ENCODE measurements around the gene FLYWCH2. TPM values are rescaled to one million over a fixed set of nuclear protein-coding genes. Genes with fewer than 3 reads are reported as not detected.

FLYWCH2 gene
- total and polyA plus RNA-seq, 3 experiments from 2014 or later = 24.0 to 27.2 (median 24.7) TPM

- Mint-ChIP-seq H3K9me3 (no peaks in the 10 kb centered on the region), H3K4me1 (peaks cover 9 to 16% (median 10%) of the 10 kb centered on the region in 3 donors), H3K4me3 (peak overlapping the region in 3 of 7 donors; percentile 5 to 85 (median 48)), H3K36me3 (peaks cover 0 to 7% (median 0%) of the 10 kb centered on the region in 3 donors), H3K27ac (peak overlapping the region in 1 of 8 donors; percentile 77), H3K27me3 (peaks cover 0 to 3% of the 10 kb centered on the region in 2 donors)
- Histone ChIP-seq H3K9me3 (ENCODE audit: low read length) (no peaks in the 10 kb centered on the region), H3K27ac (ENCODE audit: low read depth, low read length) (no peak overlapping the region), H3K27me3 (ENCODE audit: insufficient read depth, low read length, poor library complexity, severe bottlenecking) (no peaks in the 10 kb centered on the region), H3K4me1 (ENCODE audit: insufficient read depth, low read length) (peaks cover 7% of the 10 kb centered on the region), H3K4me3 (ENCODE audit: low read length) (no peak overlapping the region), H3K36me3 (ENCODE audit: insufficient read depth, low read length) (no peaks in the 10 kb centered on the region)
- no peak for DNase-seq
- ChIA-PET POLR2A (interaction anchor here (0.6 kb wide), 1 partner anchor 34 kb away, joined by 4 read pairs; no protein-coding TSS in a partner anchor), CTCF (interaction anchor here (1.7 to 6.7 kb wide), 4 partner anchors 11 to 48 kb away, joined by 6 to 35 read pairs (median 6); no protein-coding TSS in a partner anchor)
Observed at GRCh38 chr16:2879854-2880508, 3.0 kb upstream of the FLYWCH2 start.

GRCh38 chr16:2881783-2882649, 999 bp upstream of the FLYWCH2 start:
- Mint-ChIP-seq H3K4me3 (peak overlapping the region; percentile 85 to 96 (median 93)), H3K27ac (peak overlapping the region; percentile 87 to 99 (median 97)), H3K27me3 (no peaks in the 10 kb centered on the region), H3K9me3 (no peaks in the 10 kb centered on the region), H3K4me1 (peaks cover 11 to 21% (median 14%) of the 10 kb centered on the region in 3 donors), H3K36me3 (peaks cover 0 to 7% (median 0%) of the 10 kb centered on the region in 3 donors)
- ChIA-PET CTCF (interaction anchor here (0.7 to 6.7 kb wide), 7 partner anchors 13 to 1534 kb away, joined by 3 to 35 read pairs (median 7); partner anchors contain the start of gene FLYWCH1), POLR2A (interaction anchor here (1.0 to 2.6 kb wide), 4 partner anchors 14 to 37 kb away, joined by 5 to 33 read pairs (median 12); partner anchors contain the start of gene FLYWCH1)
- peaks cover 7% of the 10 kb centered on the region for H3K4me1 ChIP-seq (ENCODE audit: insufficient read depth, low read length)
- DNase-seq = peak in 2 of 5 donors; percentile 31 to 36
- peak overlapping the region; percentile 91 for H3K4me3 ChIP-seq (ENCODE audit: low read length)
- no peaks in the 10 kb centered on the region for H3K36me3 ChIP-seq (ENCODE audit: insufficient read depth, low read length)
- H3K27ac ChIP-seq (ENCODE audit: low read depth, low read length) = peak overlapping the region; percentile 88
- H3K9me3 ChIP-seq (ENCODE audit: low read length) = no peaks in the 10 kb centered on the region
- H3K27me3 ChIP-seq (ENCODE audit: insufficient read depth, low read length, poor library complexity, severe bottlenecking) = no peaks in the 10 kb centered on the region

- Histone ChIP-seq H3K4me1 (ENCODE audit: insufficient read depth, low read length) (peaks cover 7% of the 10 kb centered on the region), H3K36me3 (ENCODE audit: insufficient read depth, low read length) (no peaks in the 10 kb centered on the region), H3K4me3 (ENCODE audit: low read length) (peak overlapping the region; percentile 91), H3K9me3 (ENCODE audit: low read length) (no peaks in the 10 kb centered on the region), H3K27me3 (ENCODE audit: insufficient read depth, low read length, poor library complexity, severe bottlenecking) (no peaks in the 10 kb centered on the region), H3K27ac (ENCODE audit: low read depth, low read length) (peak overlapping the region; percentile 88)
- peaks cover 11 to 21% (median 14%) of the 10 kb centered on the region in 3 donors for H3K4me1 Mint-ChIP-seq
- H3K9me3 Mint-ChIP-seq = no peaks in the 10 kb centered on the region
- ChIA-PET CTCF (interaction anchor here (0.9 to 6.7 kb wide), 6 partner anchors 15 to 44 kb away, joined by 3 to 35 read pairs (median 7); partner anchors contain the start of gene FLYWCH1), POLR2A (interaction anchor here (0.6 to 2.6 kb wide), 5 partner anchors 15 to 525 kb away, joined by 4 to 33 read pairs (median 6); partner anchors contain the start of genes FLYWCH1 and PKMYT1)
- H3K27me3 Mint-ChIP-seq = no peaks in the 10 kb centered on the region
- peak overlapping the region in 7 of 8 donors; percentile 84 to 99 (median 89) for H3K27ac Mint-ChIP-seq
- H3K4me3 Mint-ChIP-seq = peak overlapping the region; percentile 82 to 96 (median 91)
- no peak for DNase-seq
- H3K36me3 Mint-ChIP-seq = peaks cover 0 to 7% (median 0%) of the 10 kb centered on the region in 3 donors
Observed at GRCh38 chr16:2883458-2883908, 468 bp downstream of the FLYWCH2 start.

GRCh38 chr16:2884041-2884451, 1.0 kb downstream of the FLYWCH2 start:
- Mint-ChIP-seq H3K36me3 (peaks cover 0 to 7% (median 0%) of the 10 kb centered on the region in 3 donors), H3K4me1 (peaks cover 11 to 21% (median 14%) of the 10 kb centered on the region in 3 donors), H3K4me3 (peak overlapping the region; percentile 81 to 96 (median 84)), H3K9me3 (no peaks in the 10 kb centered on the region), H3K27ac (peak overlapping the region; percentile 29 to 92 (median 86)), H3K27me3 (no peaks in the 10 kb centered on the region)
- DNase-seq = no peak
- POLR2A ChIA-PET = interaction anchor here (0.6 to 2.6 kb wide), 2 partner anchors 16 to 526 kb away, joined by 5 to 19 read pairs; no protein-coding TSS in a partner anchor
- Histone ChIP-seq H3K4me3 (ENCODE audit: low read length) (peak overlapping the region; percentile 91), H3K36me3 (ENCODE audit: insufficient read depth, low read length) (no peaks in the 10 kb centered on the region), H3K27ac (ENCODE audit: low read depth, low read length) (peak overlapping the region; percentile 88), H3K4me1 (ENCODE audit: insufficient read depth, low read length) (peaks cover 7% of the 10 kb centered on the region), H3K27me3 (ENCODE audit: insufficient read depth, low read length, poor library complexity, severe bottlenecking) (no peaks in the 10 kb centered on the region), H3K9me3 (ENCODE audit: low read length) (no peaks in the 10 kb centered on the region)
- CTCF ChIA-PET = interaction anchor here (2.1 to 6.7 kb wide), 3 partner anchors 15 to 28 kb away, joined by 10 to 35 read pairs (median 13); partner anchors contain the start of gene FLYWCH1

GRCh38 chr16:2894231-2894630, 11.2 kb downstream of the FLYWCH2 start:
- Histone ChIP-seq H3K36me3 (ENCODE audit: insufficient read depth, low read length) (no peaks in the 10 kb centered on the region), H3K4me1 (ENCODE audit: insufficient read depth, low read length) (no peaks in the 10 kb centered on the region), H3K27ac (ENCODE audit: low read depth, low read length) (no peak overlapping the region), H3K27me3 (ENCODE audit: insufficient read depth, low read length, poor library complexity, severe bottlenecking) (no peaks in the 10 kb centered on the region), H3K4me3 (ENCODE audit: low read length) (no peak overlapping the region), H3K9me3 (ENCODE audit: low read length) (no peaks in the 10 kb centered on the region)
- H3K27me3 Mint-ChIP-seq = no peaks in the 10 kb centered on the region
- ChIA-PET CTCF (no interaction called here), POLR2A (no interaction called here)
- no peak for DNase-seq
- no peak overlapping the region for H3K4me3 Mint-ChIP-seq
- H3K4me1 Mint-ChIP-seq = no peaks in the 10 kb centered on the region
- no peaks in the 10 kb centered on the region for H3K9me3 Mint-ChIP-seq
- H3K36me3 Mint-ChIP-seq = peaks cover 0 to 10% (median 0%) of the 10 kb centered on the region in 3 donors
- H3K27ac Mint-ChIP-seq = no peak overlapping the region

GRCh38 chr16:2895813-2896212, 12.8 kb downstream of the FLYWCH2 start:
- H3K4me3 Mint-ChIP-seq = no peak overlapping the region
- Histone ChIP-seq H3K36me3 (ENCODE audit: insufficient read depth, low read length) (no peaks in the 10 kb centered on the region), H3K4me1 (ENCODE audit: insufficient read depth, low read length) (no peaks in the 10 kb centered on the region), H3K4me3 (ENCODE audit: low read length) (no peak overlapping the region), H3K27ac (ENCODE audit: low read depth, low read length) (no peak overlapping the region), H3K27me3 (ENCODE audit: insufficient read depth, low read length, poor library complexity, severe bottlenecking) (no peaks in the 10 kb centered on the region), H3K9me3 (ENCODE audit: low read length) (no peaks in the 10 kb centered on the region)
- POLR2A ChIA-PET = no interaction called here
- H3K36me3 Mint-ChIP-seq = peaks cover 0 to 10% (median 0%) of the 10 kb centered on the region in 3 donors
- no peak for DNase-seq
- no peaks in the 10 kb centered on the region for H3K4me1 Mint-ChIP-seq
- CTCF ChIA-PET = interaction anchor here (1.3 kb wide), 1 partner anchor 21 kb away, joined by 4 read pairs; no protein-coding TSS in a partner anchor
- H3K9me3 Mint-ChIP-seq = no peaks in the 10 kb centered on the region
- H3K27me3 Mint-ChIP-seq = no peaks in the 10 kb centered on the region
- H3K27ac Mint-ChIP-seq = no peak overlapping the region

GRCh38 chr16:2896480-2897010, 13.5 kb downstream of the FLYWCH2 start:
- Histone ChIP-seq H3K27ac (ENCODE audit: low read depth, low read length) (no peak overlapping the region), H3K27me3 (ENCODE audit: insufficient read depth, low read length, poor library complexity, severe bottlenecking) (no peaks in the 10 kb centered on the region), H3K36me3 (ENCODE audit: insufficient read depth, low read length) (no peaks in the 10 kb centered on the region), H3K4me3 (ENCODE audit: low read length) (no peak overlapping the region), H3K4me1 (ENCODE audit: insufficient read depth, low read length) (no peaks in the 10 kb centered on the region), H3K9me3 (ENCODE audit: low read length) (no peaks in the 10 kb centered on the region)
- CTCF ChIA-PET = no interaction called here
- POLR2A ChIA-PET = no interaction called here
- Mint-ChIP-seq H3K27me3 (no peaks in the 10 kb centered on the region), H3K27ac (no peak overlapping the region), H3K36me3 (peaks cover 0 to 10% (median 0%) of the 10 kb centered on the region in 3 donors), H3K9me3 (no peaks in the 10 kb centered on the region), H3K4me1 (no peaks in the 10 kb centered on the region), H3K4me3 (no peak overlapping the region)
- no peak for DNase-seq

Data from CD8-positive, alpha-beta memory T cell (primary cell).